ENCODE data around the gene SNX22.
A peak's percentile ranks its signal among the peaks of the same experiment; 100 is the strongest.

SNX22 gene

GRCh38 chr15:64144192-64144564 is 7.4 kb upstream of the SNX22 start:
- TF ChIP-seq, protein P1, sequence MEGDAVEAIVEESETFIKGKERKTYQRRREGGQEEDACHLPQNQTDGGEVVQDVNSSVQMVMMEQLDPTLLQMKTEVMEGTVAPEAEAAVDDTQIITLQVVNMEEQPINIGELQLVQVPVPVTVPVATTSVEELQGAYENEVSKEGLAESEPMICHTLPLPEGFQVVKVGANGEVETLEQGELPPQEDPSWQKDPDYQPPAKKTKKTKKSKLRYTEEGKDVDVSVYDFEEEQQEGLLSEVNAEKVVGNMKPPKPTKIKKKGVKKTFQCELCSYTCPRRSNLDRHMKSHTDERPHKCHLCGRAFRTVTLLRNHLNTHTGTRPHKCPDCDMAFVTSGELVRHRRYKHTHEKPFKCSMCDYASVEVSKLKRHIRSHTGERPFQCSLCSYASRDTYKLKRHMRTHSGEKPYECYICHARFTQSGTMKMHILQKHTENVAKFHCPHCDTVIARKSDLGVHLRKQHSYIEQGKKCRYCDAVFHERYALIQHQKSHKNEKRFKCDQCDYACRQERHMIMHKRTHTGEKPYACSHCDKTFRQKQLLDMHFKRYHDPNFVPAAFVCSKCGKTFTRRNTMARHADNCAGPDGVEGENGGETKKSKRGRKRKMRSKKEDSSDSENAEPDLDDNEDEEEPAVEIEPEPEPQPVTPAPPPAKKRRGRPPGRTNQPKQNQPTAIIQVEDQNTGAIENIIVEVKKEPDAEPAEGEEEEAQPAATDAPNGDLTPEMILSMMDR (IDR thresholded peaks at IDR 0.05; ENCODE audit: insufficient read depth, low read length): no peak
- TF ChIP-seq GABPA (IDR thresholded peaks at IDR 0.05; ENCODE audit: low read depth) (no peak), POLR2AphosphoS5 (IDR thresholded peaks at IDR 0.05; ENCODE audit: low read depth) (no peak), SPI1 (IDR thresholded peaks at IDR 0.05; ENCODE audit: borderline replicate concordance, low read depth) (no peak), REST (IDR thresholded peaks at IDR 0.05; ENCODE audit: insufficient replicate concordance, low read depth) (no peak)
- H3K27me3 ChIP-seq (ENCODE audit: insufficient read depth, poor library complexity, severe bottlenecking): no peaks in the 10 kb centered on the region
- no peak for DNase-seq (ENCODE audit: low read depth in 1 of 2, low spot score in 1 of 2)
- H3K27ac ChIP-seq (replicated peaks): no peak overlapping the region
- no peak overlapping the region for H3K4me3 ChIP-seq (replicated peaks; ENCODE audit: insufficient read depth, low read length)

- no peak overlapping the region for H3K27ac ChIP-seq (replicated peaks)
- no peak for DNase-seq (ENCODE audit: low read depth in 1 of 2, low spot score in 1 of 2)
These were observed 6.8 kb upstream of the SNX22 start for GRCh38 chr15:64144565-64145281.

GRCh38 chr15:64146041-64146440 is 5.5 kb upstream of the SNX22 start:
- TF ChIP-seq POLR2AphosphoS5 (IDR thresholded peaks at IDR 0.05; ENCODE audit: low read depth) (no peak), GABPA (IDR thresholded peaks at IDR 0.05; ENCODE audit: low read depth) (no peak), REST (IDR thresholded peaks at IDR 0.05; ENCODE audit: insufficient replicate concordance, low read depth) (no peak), SPI1 (IDR thresholded peaks at IDR 0.05; ENCODE audit: borderline replicate concordance, low read depth) (no peak)
- TF ChIP-seq, protein P1 (IDR thresholded peaks at IDR 0.05; ENCODE audit: insufficient read depth, low read length): no peak
- Histone ChIP-seq H3K27me3 (ENCODE audit: insufficient read depth, poor library complexity, severe bottlenecking) (peaks cover 3% of the 10 kb centered on the region), H3K27ac (replicated peaks) (no peak overlapping the region), H3K4me3 (replicated peaks; ENCODE audit: insufficient read depth, low read length) (no peak overlapping the region)
- DNase-seq (ENCODE audit: low read depth in 1 of 2, low spot score in 1 of 2): no peak

More at GRCh38 chr15:64144565-64145281, 6.8 kb upstream of the SNX22 start:
- no peak overlapping the region for H3K4me3 ChIP-seq (replicated peaks; ENCODE audit: insufficient read depth, low read length)
- no peaks in the 10 kb centered on the region for H3K27me3 ChIP-seq (ENCODE audit: insufficient read depth, poor library complexity, severe bottlenecking)
- TF ChIP-seq POLR2AphosphoS5 (IDR thresholded peaks at IDR 0.05; ENCODE audit: low read depth): peak; percentile 26; the same call in 1 of the 2 replicates
- no peak for TF ChIP-seq REST (IDR thresholded peaks at IDR 0.05; ENCODE audit: insufficient replicate concordance, low read depth)
